ENCODE measurements around the gene MAPK8IP1.

The MAPK8IP1 gene

DNA sequence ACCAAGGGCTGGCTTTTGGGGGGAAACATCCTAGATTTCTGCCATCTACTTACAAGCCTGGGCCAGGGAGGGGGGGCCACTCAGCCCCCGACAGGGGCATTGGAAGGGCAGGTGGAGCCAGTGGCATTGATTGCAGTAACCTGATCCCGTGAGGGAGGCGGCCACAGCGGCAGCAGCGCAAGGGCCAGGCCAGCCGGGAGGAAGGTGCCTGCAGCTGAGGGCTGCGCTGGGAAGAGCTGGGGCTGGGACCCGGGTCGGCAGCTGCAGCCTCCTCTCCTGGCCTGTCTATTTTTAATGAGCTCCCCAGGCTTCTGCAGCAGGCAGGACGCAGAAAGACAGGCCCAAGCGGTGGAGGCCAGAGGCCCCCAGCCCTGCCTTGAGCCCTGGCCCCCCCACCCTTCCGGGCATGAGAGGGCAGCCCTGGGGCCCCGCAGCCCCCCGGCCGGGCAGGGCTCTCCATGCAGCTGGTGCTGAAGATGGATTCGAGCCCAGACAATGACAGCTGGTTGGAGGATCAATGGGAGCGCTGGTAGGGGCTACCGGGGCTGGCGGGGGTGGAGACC is 11.1 kb downstream of the MAPK8IP1 start:
- no peak for TF ChIP-seq CTCF (IDR thresholded peaks at IDR 0.05)

DNA sequence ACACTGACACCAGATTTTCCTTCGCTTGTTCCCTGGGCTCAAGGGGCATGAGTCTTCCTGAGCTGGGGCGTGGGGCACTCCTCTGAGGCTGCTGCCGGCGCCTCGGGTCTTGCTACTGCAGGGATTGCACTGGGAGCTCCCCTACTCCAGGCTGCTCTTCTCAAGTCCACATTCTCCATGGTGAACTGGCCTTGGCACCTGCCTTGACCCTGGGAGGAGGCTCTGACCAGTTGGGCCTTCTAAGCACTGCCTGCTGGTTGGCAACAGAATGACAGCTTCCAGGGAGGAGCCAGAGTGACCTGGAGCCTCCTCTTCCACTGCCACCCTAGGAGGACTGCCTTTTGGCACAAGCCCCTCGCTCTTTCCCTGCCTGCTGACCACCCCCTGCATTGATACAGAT is 12.1 kb downstream of the MAPK8IP1 start:
- TF ChIP-seq CTCF (IDR thresholded peaks at IDR 0.05), result no peak

GRCh38 chr11:45899086-45899447 is 13.6 kb downstream of the MAPK8IP1 start:
- no peak for TF ChIP-seq CTCF (IDR thresholded peaks at IDR 0.05)

- TF ChIP-seq CTCF (IDR thresholded peaks at IDR 0.05), result no peak
These were observed 14.2 kb downstream of the MAPK8IP1 start for GRCh38 chr11:45899448-45900174.

DNA sequence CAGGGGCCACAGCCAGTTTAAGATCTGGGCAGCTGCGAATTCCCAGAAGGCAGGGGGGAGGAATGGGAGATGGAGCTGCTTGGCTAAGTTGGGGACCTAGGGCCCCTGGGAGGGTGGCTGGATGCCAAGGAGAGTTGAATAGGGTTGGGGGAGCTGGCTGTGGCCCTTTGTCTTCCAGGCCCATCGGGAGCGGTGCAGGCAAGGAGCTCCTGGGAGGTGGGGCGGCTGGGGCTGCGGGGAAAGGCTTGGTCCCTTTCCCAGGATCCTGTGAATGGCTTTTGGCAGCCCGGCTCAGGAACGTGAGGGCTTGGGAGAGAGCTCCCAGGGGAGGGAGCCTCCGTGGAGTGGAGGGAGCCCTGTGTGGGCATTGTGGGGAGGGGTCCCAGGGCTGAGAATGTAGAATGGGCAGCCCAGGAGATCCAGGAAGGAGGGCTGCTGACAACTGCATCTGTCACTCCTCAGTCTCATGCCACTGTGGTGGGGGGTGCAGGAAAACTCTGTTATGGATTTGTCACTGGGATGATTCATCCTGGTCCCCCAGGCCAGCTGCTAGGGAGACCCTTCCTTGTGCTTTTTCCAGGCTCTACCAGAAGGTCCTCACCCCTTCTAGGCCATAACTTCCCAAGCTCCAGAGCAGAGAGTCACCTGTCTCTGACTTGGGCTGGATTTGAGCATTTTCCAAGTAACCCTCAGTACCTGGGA is 15.6 kb downstream of the MAPK8IP1 start:
- TF ChIP-seq CTCF (IDR thresholded peaks at IDR 0.05), result no peak

DNA sequence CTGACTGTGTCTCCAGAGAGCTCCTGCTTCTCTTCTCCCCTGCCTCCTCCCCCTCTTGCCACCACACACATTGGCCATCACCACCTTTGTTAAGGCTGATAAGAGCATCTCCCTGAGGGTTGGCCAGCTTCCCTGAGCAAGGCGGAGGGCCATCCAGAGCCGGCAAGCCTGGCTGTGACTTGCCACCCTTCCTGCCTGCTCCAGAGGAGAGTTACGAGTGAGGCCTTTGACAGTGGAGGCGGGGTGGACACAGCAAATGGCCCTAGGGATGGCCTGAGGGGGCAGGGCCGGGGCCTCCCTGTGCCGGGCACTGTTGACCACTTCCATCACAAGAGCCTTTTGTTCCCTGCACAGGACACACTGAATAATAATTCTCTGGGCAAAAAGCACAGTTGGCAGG is 16.2 kb downstream of the MAPK8IP1 start:
- no peak for TF ChIP-seq CTCF (IDR thresholded peaks at IDR 0.05)

DNA sequence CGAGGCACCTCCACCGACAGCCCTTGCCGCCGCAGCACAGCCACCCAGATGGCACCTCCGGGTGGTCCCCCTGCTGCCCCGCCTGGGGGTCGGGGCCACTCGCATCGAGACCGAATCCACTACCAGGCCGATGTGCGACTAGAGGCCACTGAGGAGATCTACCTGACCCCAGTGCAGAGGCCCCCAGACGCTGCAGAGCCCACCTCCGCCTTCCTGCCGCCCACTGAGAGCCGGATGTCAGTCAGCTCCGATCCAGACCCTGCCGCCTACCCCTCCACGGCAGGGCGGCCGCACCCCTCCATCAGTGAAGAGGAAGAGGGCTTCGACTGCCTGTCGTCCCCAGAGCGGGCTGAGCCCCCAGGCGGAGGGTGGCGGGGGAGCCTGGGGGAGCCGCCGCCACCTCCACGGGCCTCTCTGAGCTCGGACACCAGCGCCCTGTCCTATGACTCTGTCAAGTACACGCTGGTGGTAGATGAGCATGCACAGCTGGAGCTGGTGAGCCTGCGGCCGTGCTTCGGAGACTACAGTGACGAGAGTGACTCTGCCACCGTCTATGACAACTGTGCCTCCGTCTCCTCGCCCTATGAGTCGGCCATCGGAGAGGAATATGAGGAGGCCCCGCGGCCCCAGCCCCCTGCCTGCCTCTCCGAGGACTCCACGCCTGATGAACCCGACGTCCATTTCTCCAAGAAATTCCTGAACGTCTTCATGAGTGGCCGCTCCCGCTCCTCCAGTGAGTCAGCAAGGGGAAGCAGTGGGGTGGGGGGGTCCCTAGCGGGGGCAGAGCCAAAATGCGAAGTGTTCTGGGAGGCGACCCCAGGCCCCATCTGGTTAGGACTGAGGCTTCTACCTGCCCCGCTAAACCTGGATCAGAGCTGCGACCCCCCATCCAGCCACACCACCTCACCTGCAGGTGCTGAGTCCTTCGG is 17.3 kb downstream of the MAPK8IP1 start:
- no peak for TF ChIP-seq CTCF (IDR thresholded peaks at IDR 0.05)

All from LNCAP (cell line).